Activated B cell treated with CpG ODN at 0.5 μM for 24 hours (primary cell): Measurements from ENCODE around the gene SLC35D2. TPM values are rescaled to one million over a fixed set of nuclear protein-coding genes. Genes with fewer than 3 reads are reported as not detected.

Source experiments
- ATAC-seq: fragments of 200-7000 bp; cut with Tn5 transposase; one replicate; pipeline ENCODE4 v1.10.0; 2021; ENCODE audit warnings: low read depth, mild to moderate bottlenecking, moderate library complexity
- CTCF ChIA-PET: fragments of 350-600 bp; sonication (Branson Sonifier 250); formaldehyde crosslinking; loops from one replicate; lab custom pipeline; 2021; ENCODE audit warnings: antibody characterized with exemption; lab: Charles Lee
- POLR2A ChIA-PET: fragments of 350-600 bp; sonication (Branson Sonifier 250); formaldehyde crosslinking; loops from one replicate; lab custom pipeline; 2021; ENCODE audit warnings: antibody characterized with exemption; lab: Charles Lee
- DNase-seq: peaks from one replicate; pipeline ENCODE4 v3.0.0; 2022
- H3K27ac Mint-ChIP-seq: one replicate; pipeline ENCODE4 v1.8.0; 2020; ENCODE audit warnings: mixed read lengths
- H3K27me3 Mint-ChIP-seq: one replicate; pipeline ENCODE4 v1.8.0; 2021; ENCODE audit warnings: mixed read lengths
- H3K36me3 Mint-ChIP-seq: one replicate; pipeline ENCODE4 v1.8.0; 2021; ENCODE audit warnings: low read depth, mixed read lengths
- H3K4me1 Mint-ChIP-seq: one replicate; pipeline ENCODE4 v1.8.0; 2021; ENCODE audit warnings: mixed read lengths
- H3K4me3 Mint-ChIP-seq: one replicate; pipeline ENCODE4 v1.8.0; 2020; ENCODE audit warnings: mild to moderate bottlenecking, mixed read lengths
- H3K9me3 Mint-ChIP-seq: one replicate; pipeline ENCODE4 v1.8.0; 2020; ENCODE audit warnings: mixed read lengths
- intact Hi-C: fragments of 100-400 bp; cut with micrococcal nuclease; formaldehyde crosslinking; loops from one replicate; pipeline ENCODE4 v1.15.1; 2024
- total RNA-seq: library from RNA; stranded (reverse); gene quantifications from 2 replicates; pipeline ENCODE4 v1.2.3, GENCODE V29; 2022
- TF ChIP-seq, protein P1 (sequence below): fragments of 200-600 bp; IDR thresholded peaks from one replicate; pipeline ENCODE4 v1.8.0; 2022; ENCODE audit warnings: antibody characterized with exemption, mild to moderate bottlenecking

Gene SLC35D2
- total RNA-seq, 1 donor from 2014 or later = 10.9 TPM

GRCh38 chr9:96423322-96423984, 39.9 kb upstream of the SLC35D2 start:
- ChIA-PET POLR2A (interaction anchor here (1.3 kb wide), 1 partner anchor 26 kb away, joined by 3 read pairs; the partner anchor contains the start of gene HABP4), CTCF (no interaction called here)
- intact Hi-C loops = no loop called here
- no peak for ATAC-seq
- no peaks in the 10 kb centered on the region for H3K27me3 Mint-ChIP-seq
- H3K36me3 Mint-ChIP-seq = peaks cover 2% of the 10 kb centered on the region
- H3K9me3 Mint-ChIP-seq = no peaks in the 10 kb centered on the region
- no peak overlapping the region for H3K27ac Mint-ChIP-seq
- TF ChIP-seq, protein P1, sequence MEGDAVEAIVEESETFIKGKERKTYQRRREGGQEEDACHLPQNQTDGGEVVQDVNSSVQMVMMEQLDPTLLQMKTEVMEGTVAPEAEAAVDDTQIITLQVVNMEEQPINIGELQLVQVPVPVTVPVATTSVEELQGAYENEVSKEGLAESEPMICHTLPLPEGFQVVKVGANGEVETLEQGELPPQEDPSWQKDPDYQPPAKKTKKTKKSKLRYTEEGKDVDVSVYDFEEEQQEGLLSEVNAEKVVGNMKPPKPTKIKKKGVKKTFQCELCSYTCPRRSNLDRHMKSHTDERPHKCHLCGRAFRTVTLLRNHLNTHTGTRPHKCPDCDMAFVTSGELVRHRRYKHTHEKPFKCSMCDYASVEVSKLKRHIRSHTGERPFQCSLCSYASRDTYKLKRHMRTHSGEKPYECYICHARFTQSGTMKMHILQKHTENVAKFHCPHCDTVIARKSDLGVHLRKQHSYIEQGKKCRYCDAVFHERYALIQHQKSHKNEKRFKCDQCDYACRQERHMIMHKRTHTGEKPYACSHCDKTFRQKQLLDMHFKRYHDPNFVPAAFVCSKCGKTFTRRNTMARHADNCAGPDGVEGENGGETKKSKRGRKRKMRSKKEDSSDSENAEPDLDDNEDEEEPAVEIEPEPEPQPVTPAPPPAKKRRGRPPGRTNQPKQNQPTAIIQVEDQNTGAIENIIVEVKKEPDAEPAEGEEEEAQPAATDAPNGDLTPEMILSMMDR = no peak
- H3K4me3 Mint-ChIP-seq = no peak overlapping the region
- H3K4me1 Mint-ChIP-seq = peaks cover 22% of the 10 kb centered on the region
- no peak for DNase-seq

DNA sequence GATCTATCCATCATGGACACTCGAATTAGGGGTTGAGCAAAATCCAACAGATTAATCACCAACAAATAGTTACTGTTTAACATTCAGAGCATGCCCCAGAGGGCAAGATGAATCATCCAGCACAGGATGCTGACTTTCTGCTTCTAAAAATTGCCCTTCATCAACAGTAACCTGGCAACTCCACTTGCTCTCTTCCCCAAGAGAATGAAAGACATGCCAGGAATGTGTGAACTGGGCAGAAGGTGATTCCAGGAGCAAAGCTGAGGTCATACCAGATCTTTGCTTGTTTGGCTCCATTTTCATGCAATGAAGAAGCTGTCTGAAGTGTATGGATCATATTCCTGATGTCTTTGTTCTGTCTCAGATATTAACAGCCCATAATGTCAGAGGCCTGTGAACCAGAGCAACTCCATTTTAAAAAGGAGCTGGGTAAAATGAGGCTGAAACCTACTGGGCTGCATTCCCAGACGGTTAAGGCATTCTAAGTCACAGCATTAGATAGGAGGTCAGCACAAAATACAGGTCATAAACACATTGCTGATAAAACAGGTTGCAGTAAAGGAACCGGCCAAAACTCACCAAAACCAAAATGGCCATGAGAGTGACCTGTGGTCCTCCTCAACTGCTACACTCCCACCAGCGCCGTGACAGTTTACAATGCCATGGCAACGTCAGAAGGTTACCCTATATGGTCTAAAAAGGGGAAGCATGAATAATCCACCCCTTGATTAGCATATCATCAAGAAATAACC, 37.1 kb upstream of the SLC35D2 start:
- ChIA-PET CTCF (no interaction called here), POLR2A (no interaction called here)
- Mint-ChIP-seq H3K27ac (peak overlapping the region; percentile 92), H3K4me1 (peaks cover 29% of the 10 kb centered on the region), H3K36me3 (peaks cover 2% of the 10 kb centered on the region), H3K9me3 (no peaks in the 10 kb centered on the region), H3K4me3 (peak overlapping the region; percentile 81), H3K27me3 (no peaks in the 10 kb centered on the region)
- TF ChIP-seq, protein P1 = no peak
- DNase-seq (no peak), ATAC-seq (no peak)
- intact Hi-C loops = no loop called here

DNA sequence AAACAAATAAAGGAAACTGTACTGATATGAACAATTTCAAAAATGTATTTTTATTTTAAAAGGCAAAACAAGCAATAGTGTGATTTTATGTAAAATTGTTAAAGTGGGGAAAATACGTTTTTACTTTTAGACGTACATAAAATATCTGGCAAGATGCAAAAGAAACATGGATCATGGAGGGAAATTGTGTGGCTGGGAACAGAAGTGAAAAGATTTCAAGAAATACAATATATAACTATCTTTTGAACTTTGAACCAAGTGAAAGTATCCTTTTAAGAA, 36.1 kb upstream of the SLC35D2 start:
- DNase-seq = no peak
- no peak for ATAC-seq
- peaks cover 30% of the 10 kb centered on the region for H3K4me1 Mint-ChIP-seq
- H3K27me3 Mint-ChIP-seq = no peaks in the 10 kb centered on the region
- peak overlapping the region; percentile 81 for H3K4me3 Mint-ChIP-seq
- TF ChIP-seq, protein P1 = no peak
- ChIA-PET POLR2A (interaction anchor here (0.6 to 1.8 kb wide), 6 partner anchors 30 to 236 kb away, joined by 3 to 14 read pairs (median 6); partner anchors contain the start of genes HABP4 and PRXL2C), CTCF (no interaction called here)
- peak overlapping the region; percentile 92 for H3K27ac Mint-ChIP-seq
- H3K36me3 Mint-ChIP-seq = peaks cover 2% of the 10 kb centered on the region
- intact Hi-C loops = loop anchor here (5.0 to 10.0 kb wide), 8 partner anchors 92 to 1838 kb away; partner anchors contain the start of genes ANP32B, TBC1D2, TDRD7 and ZNF510
- no peaks in the 10 kb centered on the region for H3K9me3 Mint-ChIP-seq

GRCh38 chr9:96418920-96419690, 35.6 kb upstream of the SLC35D2 start:
- ATAC-seq = peak; percentile 35
- CTCF ChIA-PET = no interaction called here
- H3K9me3 Mint-ChIP-seq = no peaks in the 10 kb centered on the region
- TF ChIP-seq, protein P1 = no peak
- peak overlapping the region; percentile 93 for H3K4me3 Mint-ChIP-seq
- intact Hi-C loops = loop anchor here (1.0 to 10.0 kb wide), 14 partner anchors 31 to 1838 kb away; partner anchors contain the start of genes ANP32B, ERCC6L2, HABP4 and PRXL2C
- peak; percentile 68 for DNase-seq
- H3K27me3 Mint-ChIP-seq = no peaks in the 10 kb centered on the region
- H3K36me3 Mint-ChIP-seq = peaks cover 2% of the 10 kb centered on the region
- peaks cover 35% of the 10 kb centered on the region for H3K4me1 Mint-ChIP-seq
- H3K27ac Mint-ChIP-seq = peak overlapping the region; percentile 92
- POLR2A ChIA-PET = interaction anchor here (0.6 to 1.8 kb wide), 9 partner anchors 30 to 1214 kb away, joined by 3 to 14 read pairs (median 5); partner anchors contain the start of genes HABP4, PRXL2C, SLC35D2 and TSTD2
